Fibroblast of skin of scalp (primary cell): ENCODE data around the gene ABHD8.

Experiments
- DNase-seq: peaks from one replicate; pipeline ENCODE4 v3.0.0-alpha.2; 2013

Gene ABHD8

GRCh38 chr19:17321655-17322489, 18.6 kb upstream of the ABHD8 start:
- DNase-seq: no peak

- DNase-seq: no peak
Observed at GRCh38 chr19:17320435-17320834, 17.2 kb upstream of the ABHD8 start.

DNA sequence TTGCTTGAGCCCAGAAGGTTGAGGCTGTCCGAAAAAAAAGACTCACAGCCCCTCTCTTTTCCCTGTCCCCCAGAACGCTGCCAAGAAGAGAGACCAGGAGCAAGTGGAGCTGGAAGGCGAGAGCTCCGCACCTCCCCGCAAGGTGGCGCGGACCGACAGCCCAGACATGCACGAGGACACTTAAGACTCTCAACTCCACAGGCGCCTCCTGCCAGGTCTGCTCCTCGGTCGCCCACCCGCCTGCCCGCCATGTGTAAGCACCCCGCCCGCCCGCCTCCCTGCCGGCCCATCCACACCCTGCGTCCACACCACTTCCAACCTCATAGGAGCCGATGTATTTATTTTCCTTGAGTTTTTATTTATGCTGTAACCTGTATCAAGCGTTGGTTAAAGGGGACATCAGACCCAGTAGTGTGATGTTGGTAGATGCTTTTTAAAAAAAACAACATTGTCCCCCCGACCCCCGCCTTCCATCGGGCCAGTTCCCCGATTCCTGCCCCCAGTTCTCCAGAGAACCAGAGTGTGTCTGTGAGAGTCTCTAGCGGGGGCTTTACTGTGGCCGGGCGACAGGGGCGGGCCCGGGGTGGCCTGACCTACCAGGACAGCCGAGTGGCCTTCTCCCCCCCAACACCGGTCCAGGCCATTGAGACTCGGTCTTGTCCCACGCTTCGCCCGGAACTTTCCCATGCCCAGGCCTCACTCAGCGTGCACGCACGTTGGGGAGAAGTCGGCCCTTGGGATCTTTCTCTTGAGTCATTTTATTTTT, 16.4 kb upstream of the ABHD8 start:
- no peak for DNase-seq

- no peak for DNase-seq
Observed at GRCh38 chr19:17318966-17319365, 15.7 kb upstream of the ABHD8 start.

GRCh38 chr19:17314007-17314593, 10.9 kb upstream of the ABHD8 start:
- DNase-seq: no peak

GRCh38 chr19:17312189-17313113, 9.2 kb upstream of the ABHD8 start:
- no peak for DNase-seq

- DNase-seq: peak; percentile 91
Observed at GRCh38 chr19:17311455-17312188, 8.4 kb upstream of the ABHD8 start.

DNA sequence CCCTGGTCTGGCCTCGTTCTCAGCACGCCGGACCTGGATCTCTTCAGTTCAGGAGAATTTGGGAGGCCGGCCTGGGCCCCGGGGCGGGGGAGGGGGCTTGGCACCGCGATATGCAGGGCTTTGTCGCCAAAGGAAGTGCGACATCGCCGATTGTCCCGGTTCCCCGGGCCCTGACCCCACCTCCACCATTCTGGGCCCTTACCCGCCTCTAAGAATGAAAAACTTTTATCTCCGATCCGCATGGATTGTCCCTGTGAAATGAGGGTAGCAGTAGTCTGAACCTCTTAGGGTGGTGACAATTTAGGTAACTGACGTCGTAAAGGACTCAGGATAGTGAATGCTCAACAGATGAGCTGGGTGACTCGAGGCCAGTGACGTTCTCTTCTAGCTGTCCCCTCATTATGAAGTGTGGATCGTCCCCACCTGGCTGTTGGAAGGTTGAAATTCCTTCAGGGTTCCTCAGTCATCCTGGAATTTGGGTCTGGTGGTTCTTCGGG, 6.8 kb upstream of the ABHD8 start:
- no peak for DNase-seq

GRCh38 chr19:17309198-17309964, 6.2 kb upstream of the ABHD8 start, which contains the start of gene DDA1:
DDA1 (plus strand) TSS chr19:17309563; CDS start chr19:17309655, 92 bp downstream.
- DNase-seq: peak; percentile 100

GRCh38 chr19:17307876-17308377, 4.7 kb upstream of the ABHD8 start:
- DNase-seq: no peak

DNA sequence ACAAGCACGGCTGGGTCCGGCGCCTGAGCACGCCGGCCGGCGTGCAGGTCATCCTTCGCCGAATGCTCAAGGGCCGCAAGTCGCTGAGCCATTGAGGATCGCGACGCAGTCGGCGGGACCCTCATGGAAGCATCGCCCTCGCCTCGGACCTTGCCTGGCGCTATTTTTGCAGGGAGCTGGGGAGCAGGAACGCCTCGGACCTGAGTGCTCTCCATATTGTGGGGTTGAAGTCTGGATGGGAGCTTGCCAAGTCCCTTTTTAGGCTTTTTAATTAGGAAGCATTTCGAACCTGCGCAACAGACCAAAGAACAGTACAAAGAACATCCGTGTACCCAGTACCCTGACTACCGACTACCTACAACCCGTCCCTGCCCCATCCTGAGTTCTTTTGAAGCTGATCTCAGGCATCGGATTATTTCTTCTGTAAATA, 3.1 kb upstream of the ABHD8 start:
- DNase-seq: no peak

DNA sequence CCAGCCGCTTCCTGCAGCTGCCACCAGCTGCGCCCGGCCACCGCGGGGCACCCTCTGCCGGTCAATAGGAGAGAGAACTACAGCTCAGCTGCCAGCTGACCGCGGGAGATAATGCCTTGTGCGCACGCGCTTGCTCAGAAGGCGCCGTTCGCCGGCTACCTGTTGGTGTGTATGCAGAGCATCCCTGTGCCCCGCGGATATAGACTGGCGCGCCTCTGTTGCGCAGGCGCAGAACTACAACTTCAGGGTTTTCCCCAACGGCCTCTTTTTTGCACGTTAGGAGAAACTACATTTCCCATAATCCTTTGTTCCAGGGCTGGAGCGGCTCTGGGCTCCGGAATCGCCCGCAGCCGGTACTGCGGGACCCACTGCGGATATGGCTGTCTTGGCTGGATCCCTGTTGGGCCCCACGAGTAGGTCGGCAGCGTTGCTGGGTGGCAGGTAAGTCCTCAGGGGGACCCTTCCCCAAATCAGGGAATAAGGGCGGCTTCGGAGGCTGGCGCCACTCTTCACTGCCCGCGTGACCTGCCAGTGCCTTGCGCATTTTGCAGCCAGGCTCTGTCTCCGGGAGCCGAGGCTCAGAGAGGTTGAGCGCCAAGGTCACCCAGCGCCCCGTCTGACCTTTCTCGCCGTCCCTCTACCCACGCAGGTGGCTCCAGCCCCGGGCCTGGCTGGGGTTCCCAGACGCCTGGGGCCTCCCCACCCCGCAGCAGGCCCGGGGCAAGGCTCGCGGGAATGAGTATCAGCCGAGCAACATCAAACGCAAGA, 2.5 kb upstream of the ABHD8 start, which contains the start of gene MRPL34:
TSS of gene MRPL34 (plus strand) at position 356 of the 768 bp plus-strand sequence. CDS start at position 377, 21 bp downstream.
- peak; percentile 98 for DNase-seq

DNA sequence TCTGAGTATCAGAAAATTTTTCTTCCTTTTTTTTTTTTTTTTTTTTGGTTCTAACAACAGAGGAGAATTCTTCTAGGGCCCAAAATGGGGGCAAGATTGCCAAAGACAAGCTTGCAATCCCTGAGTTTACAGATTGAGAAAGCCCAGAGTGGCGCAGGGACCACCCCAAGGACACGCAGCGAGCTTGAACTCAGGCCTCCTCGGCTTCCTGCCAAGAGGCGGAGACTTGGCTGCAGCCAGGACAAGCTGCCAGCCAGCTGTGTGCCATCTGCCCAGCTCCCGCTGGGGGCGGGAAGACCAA, 1.9 kb upstream of the ABHD8 start:
- DNase-seq: no peak

DNA sequence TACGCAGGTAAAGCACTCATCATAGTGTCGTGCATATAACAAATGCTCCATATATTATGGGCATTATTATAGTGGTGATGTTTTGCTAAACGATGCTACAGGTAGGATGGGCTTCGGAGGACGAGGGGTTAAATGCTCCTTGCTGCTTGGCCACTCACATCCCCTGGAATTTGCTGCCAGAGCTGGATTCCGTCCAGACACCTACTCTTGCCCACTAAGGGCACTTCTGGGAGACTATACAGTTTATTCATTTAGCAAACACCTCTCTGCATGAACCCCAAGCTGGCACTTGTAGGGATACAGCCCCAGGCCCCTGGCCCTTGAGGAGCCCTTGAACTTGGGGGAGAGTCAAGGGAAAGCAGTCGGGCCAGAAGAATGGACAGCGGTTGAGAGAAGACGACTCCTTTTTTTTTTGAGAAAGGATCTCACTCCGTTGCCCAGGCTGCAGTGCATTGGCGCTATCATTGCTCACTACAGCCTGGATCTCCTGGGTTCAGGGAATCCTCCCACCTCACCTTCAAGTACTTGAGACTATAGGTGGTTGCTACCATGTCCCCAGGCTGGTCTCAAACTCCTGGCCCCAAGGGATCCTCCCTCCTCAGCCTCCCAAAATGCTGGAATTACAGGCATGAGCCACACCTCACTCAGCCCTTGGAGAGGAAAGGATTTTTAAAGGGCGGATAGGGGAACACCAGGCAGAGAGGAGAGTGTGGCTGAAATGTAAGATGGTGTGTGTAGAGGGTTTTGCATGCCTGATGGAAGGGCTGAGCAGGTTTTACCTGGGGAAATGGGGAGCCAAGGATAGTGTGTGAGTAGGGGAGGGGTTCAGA, 1.4 kb upstream of the ABHD8 start:
- no peak for DNase-seq

- DNase-seq: no peak
Observed at GRCh38 chr19:17303940-17304267, 679 bp upstream of the ABHD8 start.

DNA sequence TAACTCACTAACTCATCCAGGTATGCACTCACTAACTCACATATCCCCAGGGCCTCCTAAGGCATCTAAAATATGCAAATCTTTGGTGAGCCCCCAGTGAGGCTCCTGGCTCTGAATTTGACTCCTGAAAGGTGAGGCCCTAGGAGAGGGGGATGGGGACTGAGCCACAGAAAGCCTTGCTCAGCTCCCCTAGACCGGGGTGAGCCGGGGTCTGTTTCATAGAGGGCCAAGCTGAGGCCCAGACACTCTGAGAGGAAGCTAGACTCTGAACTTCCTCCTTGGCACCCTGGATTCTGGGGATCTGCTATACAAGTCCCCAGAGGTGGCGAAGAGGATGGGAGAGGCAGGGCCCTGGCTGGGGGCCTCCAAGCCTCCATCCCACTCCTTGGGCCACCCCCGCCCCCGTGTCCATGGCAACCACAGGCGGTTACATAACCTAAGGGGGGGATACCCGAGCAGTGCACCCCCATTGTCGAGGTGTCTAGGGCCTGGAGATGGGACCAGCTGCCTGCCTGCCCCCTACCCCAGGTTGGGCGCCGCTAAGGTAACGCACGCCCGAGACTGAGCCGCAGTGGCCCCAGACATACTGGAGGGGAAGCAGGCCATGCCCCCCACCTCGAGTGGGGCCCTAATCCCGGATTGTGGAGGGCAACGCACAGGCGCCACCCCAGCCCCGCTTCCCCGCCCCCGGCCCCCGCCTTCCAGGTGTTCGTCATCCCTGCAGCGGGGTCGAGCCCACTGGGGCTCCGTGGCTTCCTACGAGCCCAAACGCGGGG, 646 bp downstream of the ABHD8 start:
- DNase-seq: no peak

- no peak for DNase-seq
Observed at GRCh38 chr19:17300992-17301619, 2.1 kb downstream of the ABHD8 start.
